ENCODE data around the gene TYSND1.
"Not testable (repeated sequence)": the region's sequence is repeated elsewhere in the genome, so short reads cannot be mapped to it uniquely, and the experiment has no call there.

TYSND1 gene, protein sequence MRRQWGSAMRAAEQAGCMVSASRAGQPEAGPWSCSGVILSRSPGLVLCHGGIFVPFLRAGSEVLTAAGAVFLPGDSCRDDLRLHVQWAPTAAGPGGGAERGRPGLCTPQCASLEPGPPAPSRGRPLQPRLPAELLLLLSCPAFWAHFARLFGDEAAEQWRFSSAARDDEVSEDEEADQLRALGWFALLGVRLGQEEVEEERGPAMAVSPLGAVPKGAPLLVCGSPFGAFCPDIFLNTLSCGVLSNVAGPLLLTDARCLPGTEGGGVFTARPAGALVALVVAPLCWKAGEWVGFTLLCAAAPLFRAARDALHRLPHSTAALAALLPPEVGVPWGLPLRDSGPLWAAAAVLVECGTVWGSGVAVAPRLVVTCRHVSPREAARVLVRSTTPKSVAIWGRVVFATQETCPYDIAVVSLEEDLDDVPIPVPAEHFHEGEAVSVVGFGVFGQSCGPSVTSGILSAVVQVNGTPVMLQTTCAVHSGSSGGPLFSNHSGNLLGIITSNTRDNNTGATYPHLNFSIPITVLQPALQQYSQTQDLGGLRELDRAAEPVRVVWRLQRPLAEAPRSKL

GRCh38 chr10:70146489-70147258, at the start of gene TYSND1:
Gene TYSND1, minus strand, starts transcription at chr10:70146700. Its CDS starts 114 bp downstream, at chr10:70146586.
- peak; percentile 47 for DNase-seq

DNA sequence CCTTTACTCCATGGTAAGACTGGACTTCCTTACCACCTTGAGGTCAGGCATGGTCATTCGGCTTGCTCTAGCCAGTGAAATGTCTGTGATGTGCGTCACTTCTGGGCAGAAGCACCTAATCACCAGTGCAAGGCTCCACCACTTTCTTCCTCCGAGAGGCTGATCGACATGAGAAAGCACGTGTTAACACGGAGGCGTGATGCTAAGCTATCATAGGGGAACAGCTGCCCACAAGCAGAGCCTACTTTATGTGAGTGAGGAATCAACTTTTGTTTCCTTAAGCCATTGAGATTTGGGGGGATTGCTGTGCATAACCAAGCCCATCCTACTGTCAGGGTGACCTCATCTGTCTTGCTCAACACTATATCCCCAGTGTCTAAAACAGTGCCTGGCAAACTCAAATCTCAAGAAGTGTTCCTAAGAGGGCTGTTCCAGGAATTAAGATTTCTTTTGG, 46.9 kb upstream of the TYSND1 start:
- DNase-seq: no peak

DNA sequence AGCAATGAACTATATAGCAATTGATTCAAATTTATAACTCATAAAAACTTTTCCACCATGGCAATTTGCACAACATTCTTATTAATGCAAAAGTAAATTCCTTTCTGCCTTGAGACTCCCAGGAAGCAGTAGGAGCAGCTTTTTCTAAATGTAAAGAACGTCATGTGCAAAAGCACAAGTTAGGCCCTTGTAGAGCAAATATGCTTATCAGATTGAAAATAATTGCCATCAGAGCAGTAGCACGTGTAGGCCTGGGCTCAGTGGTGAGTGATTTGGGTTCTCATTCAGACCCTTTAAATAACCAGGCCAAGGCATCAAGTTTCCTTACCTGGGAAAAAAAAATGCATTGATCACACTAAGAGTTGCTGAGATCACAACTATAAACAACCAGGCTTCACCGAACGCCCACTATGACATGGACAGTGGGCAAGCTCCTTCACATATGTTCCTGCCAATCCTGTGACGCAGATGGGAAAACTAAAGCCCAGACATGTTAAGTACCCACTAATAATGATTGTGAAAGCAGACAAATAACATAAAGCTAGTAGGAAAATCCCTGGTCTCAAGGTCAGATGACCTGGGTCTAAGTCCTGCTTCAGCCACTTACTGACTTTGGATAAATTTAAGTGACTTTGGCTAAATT, 45.9 kb upstream of the TYSND1 start:
- DNase-seq: no peak

DNA sequence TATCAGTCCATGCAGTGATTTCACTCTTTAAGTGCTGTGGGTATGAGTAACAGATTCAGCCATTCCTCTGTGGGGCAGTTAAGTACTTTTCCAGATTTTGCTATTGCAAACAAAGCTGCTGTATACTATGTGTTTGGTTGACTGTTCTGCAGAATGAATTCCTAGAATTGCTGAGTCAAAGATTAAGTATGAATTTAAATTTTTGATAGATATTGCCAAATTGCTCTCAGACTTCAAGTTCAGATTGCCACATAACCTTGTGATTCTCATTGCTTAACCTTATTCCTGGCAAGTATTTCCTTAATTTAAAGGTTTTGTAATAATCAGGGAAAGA, 45.4 kb upstream of the TYSND1 start:
- no peak for DNase-seq

DNA sequence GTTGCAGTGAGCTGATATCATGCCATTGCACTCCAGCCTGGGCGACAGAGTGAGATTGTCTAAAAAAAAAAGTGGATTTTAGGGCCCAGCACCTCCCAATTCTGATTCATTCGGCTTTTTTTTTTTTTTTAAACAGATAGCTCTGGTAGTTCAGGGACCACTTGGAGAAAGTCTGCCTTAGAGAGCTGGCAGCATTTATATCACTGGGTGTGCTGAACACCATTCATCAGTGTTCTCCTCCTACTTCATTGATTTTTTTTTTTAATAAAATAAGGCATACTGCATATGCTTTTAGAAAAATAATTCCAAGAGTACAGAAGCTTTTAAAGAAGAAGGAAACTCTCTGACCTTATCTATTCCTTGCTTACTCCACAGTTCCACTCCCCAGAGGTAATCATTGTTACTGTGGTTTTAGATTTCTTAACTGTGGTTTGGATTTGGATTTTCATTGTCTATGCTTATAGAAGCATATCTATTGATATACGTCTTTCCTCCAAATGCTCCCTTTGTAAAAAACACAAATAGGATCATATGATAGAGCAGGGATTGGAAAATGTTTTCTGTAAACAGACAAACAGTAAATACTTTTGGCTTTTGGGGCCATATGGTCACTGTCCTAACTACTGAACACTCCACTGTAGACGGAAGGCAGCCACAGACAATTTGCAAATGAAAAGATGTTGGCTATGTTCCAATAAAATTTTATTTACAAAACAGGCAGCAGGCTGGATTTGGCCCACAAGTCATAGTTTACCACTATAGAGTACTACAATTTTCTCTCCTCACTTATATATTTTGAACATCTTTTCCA, 44.9 kb upstream of the TYSND1 start:
- DNase-seq: no peak

DNA sequence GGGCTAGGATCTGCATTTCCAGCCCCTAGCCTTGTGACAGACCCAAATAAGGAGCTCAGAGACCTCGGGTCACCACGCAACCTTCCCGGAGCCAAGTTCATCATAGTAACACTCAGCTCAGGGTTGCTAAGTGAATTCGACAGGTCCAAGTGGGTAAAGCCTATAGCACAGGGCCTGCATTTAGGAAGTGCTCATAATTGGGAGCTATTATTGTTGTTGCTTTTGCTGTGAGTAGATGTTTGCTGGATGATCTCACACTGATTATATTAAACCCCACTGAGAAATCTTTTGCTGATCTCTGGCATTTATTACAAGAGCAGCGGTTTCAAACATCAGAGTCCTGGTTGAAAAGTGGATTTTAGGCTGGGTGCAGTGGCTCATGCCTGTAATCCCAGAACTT, 44.1 kb upstream of the TYSND1 start:
- no peak for DNase-seq

DNA sequence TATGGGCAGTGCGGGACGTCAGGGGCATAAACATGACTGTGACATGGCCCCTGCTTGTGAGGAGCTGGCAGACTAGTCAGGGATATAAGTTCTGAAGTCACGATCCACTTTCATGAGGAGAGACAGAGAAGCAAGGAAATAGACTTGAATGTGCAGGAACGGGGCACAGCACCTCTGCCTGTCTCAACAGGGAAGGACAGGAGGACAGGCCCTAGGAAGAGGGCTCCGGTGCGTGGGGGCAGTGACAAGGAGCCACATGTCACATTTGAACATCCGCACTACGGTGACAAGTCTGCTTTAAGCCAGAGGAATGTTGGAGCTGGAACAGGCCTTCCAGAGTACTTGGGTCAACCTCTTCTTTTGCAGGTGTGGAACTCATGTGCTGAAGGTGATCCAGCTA, 43.6 kb upstream of the TYSND1 start:
- no peak for DNase-seq

- no peak for DNase-seq
Measured at GRCh38 chr10:70188768-70189167, 42.3 kb upstream of the TYSND1 start.

DNA sequence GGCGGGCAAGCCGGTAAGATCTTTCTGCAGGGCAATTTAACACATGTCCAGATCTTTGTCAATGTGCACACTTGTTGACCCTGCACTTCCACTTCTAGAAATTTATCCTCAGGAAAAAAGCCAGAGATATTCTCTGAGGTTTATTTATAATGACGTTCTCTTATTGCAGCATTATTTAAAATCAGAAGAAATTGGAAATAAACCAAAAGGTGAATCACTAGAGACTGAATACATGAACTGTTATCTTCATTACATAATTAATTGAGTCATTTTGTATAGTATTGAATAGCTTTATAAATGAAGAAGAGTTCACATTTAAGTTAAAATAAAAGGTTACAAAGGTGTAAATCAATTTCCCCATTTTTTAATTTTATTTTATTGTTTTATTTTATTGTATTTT, 40.1 kb upstream of the TYSND1 start:
- no peak for DNase-seq

DNA sequence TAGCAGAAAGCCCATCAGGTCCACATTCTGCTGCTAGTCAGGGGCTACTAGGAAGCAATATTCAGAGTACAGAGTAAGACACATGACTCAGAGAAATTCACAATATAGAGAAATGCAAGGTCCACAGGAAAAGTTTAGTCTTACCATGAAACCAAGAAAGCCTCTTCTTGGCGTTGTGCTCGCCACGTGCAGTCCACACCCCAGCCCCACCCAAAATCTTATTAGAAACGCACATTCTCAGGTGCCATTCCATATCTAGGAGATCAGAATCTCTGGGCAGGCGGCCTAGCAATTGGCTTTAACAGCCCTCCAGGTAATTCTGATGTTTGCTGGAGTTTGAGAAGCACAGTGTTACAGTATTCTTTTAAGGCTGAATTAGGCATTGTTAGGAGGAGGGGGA, 39.6 kb upstream of the TYSND1 start:
- no peak for DNase-seq

GRCh38 chr10:70183304-70183703, 36.8 kb upstream of the TYSND1 start:
- no peak for DNase-seq

GRCh38 chr10:70179209-70179608, 32.7 kb upstream of the TYSND1 start:
- DNase-seq: not testable (repeated sequence)

GRCh38 chr10:70178139-70178725, 31.7 kb upstream of the TYSND1 start:
- no peak for DNase-seq

DNA sequence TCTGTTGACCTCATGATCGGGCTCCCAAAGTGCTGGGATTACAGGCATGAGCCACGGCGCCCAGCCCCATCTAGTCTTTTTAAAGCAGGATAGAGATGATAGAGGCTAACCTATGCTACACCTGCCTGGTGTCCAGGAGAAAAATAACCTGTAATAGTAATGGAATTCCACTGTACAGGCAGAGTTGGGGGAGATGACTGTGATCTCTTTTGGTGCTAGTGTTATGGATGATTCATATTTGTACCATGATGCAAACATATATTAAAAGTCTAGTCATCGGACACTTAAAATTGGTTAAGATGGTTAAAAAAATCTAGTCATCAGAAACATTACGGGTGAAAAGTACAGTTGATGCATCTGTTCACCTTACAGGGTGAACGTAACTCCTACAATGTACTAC, 29.9 kb upstream of the TYSND1 start:
- DNase-seq: no peak

GRCh38 chr10:70175516-70175915, 29.0 kb upstream of the TYSND1 start:
- DNase-seq: no peak

GRCh38 chr10:70174058-70174741, 27.7 kb upstream of the TYSND1 start:
- no peak for DNase-seq

DNA sequence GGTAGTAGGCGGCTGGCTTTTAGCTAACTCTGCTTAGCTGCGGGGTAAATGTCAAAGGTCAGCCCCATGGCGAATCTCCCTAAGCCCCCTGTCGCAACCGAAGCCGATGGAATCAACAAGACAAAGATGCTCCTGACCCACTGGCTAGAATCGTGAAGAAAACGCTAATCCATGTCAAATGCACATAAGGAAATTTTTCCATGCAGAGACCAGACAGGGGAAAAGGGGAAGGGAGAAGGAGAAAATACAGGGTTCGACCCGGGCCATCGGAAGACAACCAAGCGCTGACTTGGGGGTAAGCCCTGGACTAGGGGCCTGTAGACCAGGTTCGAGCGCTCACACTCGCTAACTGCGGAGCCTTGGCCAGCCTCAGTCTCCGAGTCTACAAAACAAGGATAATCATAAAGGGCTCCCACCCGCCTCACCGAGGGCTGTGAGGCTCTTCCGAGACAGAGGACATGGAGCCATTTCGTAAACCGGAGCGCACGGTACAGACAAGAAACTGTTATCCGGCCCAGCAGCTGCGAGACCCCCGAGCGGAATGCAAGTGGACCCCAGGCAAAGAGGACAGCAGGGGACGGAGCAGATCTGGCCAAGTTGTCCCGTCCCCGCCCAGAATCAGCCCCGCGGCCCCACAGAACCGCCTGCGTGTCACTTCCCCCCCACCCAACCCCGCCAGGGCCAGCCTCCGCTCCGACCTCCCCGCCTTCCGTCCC, 23.3 kb upstream of the TYSND1 start:
- DNase-seq: no peak

DNA sequence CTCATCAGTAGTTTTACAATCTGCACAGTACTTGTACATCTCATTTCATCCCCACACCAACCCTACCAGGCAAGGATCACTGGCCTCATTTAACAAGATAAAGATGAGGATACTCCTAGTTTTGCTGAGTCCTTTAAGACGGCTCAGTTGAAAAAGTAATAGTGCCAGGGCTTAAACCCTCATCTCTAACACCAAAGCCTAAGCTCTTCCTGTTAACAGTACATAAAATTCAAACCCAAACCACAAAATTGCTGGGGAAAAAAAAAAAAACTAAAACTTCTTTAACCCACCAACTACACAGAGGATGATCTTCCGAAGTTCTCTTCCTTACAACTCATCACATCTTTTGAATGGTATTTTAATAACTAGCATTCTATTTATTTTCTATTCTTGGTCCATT, 22.5 kb upstream of the TYSND1 start:
- no peak for DNase-seq

DNA sequence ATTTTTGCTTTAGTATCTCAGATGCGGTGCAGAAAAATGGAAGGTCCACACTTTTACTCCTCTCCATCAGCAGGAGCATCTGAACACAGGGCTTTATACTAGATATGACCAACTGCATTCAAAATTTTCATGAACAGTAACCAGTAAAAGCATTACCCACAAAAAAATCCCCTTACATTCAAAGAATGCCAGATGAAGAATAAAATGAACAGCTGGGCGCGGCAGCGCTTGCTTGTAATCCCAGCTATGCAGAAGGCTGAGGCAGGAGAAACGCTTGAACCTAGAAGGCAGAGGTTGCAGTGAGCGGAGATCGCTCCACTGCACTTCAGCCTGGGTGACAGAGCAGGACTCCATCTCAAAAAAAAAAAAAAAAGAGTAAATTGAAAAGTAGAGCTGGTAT, 20.7 kb upstream of the TYSND1 start:
- no peak for DNase-seq

- no peak for DNase-seq
Measured at GRCh38 chr10:70166394-70166793, 19.9 kb upstream of the TYSND1 start.

DNA sequence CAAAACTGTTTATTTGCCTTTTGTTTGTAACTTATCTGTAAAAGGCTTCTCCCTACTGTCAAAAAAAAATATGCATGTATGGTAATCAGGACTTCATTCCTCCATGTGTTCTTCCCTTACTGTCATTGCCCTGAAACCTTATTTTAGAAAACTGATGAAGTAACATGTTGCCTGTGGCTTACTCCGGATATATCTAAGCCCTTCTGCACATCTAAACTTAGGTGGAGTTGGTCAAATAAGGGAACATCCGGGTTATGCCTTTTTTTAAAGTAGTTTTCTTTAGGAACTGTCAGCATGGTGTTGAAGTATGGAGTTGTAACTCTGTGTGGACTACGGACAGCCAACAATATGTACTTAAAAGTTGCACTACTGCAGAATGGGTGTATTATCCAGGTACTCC, 17.7 kb upstream of the TYSND1 start:
- no peak for DNase-seq
